Right lobe of liver (tissue), 4 donors: ENCODE measurements around the gene FAM169A.

ENCODE experiments used
- CTCF ChIP-seq, 4 donors: fragments of 200-600 bp in 3 of 4; fragments of 450-650 bp in 1 of 4; IDR thresholded peaks; one replicate each; pipeline versions ENCODE4 v1.5.1 to v1.8.0; 2016 to 2022; ENCODE audit warnings: antibody characterized with exemption in 4 of 4, mild to moderate bottlenecking in 2 of 4
- POLR2A ChIP-seq: fragments of 450-650 bp; IDR thresholded peaks from one replicate; pipeline ENCODE4 v1.6.1; 2017; ENCODE audit warnings: antibody characterized with exemption, mild to moderate bottlenecking
- donor health status: DM: no; HTN: no; CAD: no.
- donor health status: DM: no; HTN: no; CAD: no.
- donor health status: DM: no; HTN: yes; CAD: no.

DNA sequence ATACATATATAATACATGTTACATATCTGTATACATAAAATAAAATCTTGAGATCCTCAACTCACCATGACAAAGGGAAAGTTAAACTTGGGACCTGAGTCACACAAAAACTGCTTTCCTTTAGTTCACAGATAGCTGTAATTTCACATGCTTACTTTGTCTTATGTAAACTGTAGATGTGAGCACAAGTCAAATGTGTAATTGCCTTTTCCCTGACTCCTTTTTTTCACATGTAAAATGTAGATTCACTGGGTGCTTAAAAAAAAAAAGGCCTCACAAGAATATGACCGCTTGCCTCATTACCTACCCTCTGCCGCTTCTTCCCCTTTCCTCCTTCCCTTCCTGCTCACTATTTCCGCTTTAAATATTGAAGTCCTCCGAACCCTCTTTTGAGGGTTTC, 21.9 kb upstream of the FAM169A start:
- TF ChIP-seq CTCF (IDR thresholded peaks at IDR 0.05), result no peak
- no peak for TF ChIP-seq POLR2A
